Endothelial cell of umbilical vein (primary cell): ENCODE data around the gene NMRK2. TPM values are rescaled to one million over a fixed set of nuclear protein-coding genes. Genes with fewer than 3 reads are reported as not detected.

Experiments used
- BruUV-seq: library from RNA; stranded (reverse); fragments of 400-500 nt; replicated peaks from 2 replicates; lab custom pipeline; 2021; lab: Mats Ljungman, UMichigan
- CTCF ChIA-PET: fragments of 300-600, 350-600 bp; sonication (Branson Sonifier 250); formaldehyde crosslinking; loops from one replicate; lab custom pipeline; 2021; ENCODE audit warnings: antibody characterized with exemption, inconsistent platforms; lab: Charles Lee
- POLR2A ChIA-PET: fragments of 300-600, 350-600 bp; sonication (Branson Sonifier 250); formaldehyde crosslinking; loops from one replicate; lab custom pipeline; 2021; ENCODE audit warnings: antibody characterized with exemption, inconsistent platforms; lab: Charles Lee
- DNase-seq: peaks from one replicate; pipeline ENCODE4 v3.0.0-alpha.2; 2011; ENCODE audit warnings: low read depth, low spot score
- FAIRE-seq: peaks from 2 replicates; lab custom pipeline; 2011; peaks lifted over from hg19 to GRCh38; lab: Jason Lieb, UNC
- H2AFZ ChIP-seq: 2 replicates; pipeline ENCODE4 v1.6.0; 2012; ENCODE audit warnings: low read depth, low read length, control low read depth, inconsistent platforms
- H3K27ac ChIP-seq: 2 replicates; pipeline ENCODE4 v1.5.1; 2011; ENCODE audit warnings: low read depth, mild to moderate bottlenecking, control low read depth, low read length, moderate library complexity; ENCODE audit not compliant: insufficient read depth
- H3K27me3 ChIP-seq, 2 experiments: 2 replicates each; pipeline versions ENCODE4 v1.6.0 to v1.6.1; 2011; ENCODE audit warnings: low read length in 2 of 2, mixed read lengths in 1 of 2; ENCODE audit not compliant: control insufficient read depth in 2 of 2, insufficient read depth in 2 of 2
- H3K36me3 ChIP-seq, 2 experiments: 2 replicates in 1 of 2; 3 replicates in 1 of 2; pipeline ENCODE4 v1.5.1; 2011; ENCODE audit warnings: low read length in 2 of 2, mild to moderate bottlenecking in 1 of 2, moderate library complexity in 1 of 2; ENCODE audit not compliant: control insufficient read depth in 2 of 2, insufficient read depth in 2 of 2; ENCODE audit errors: extremely low read depth in 1 of 2
- H3K4me1 ChIP-seq: 3 replicates; pipeline ENCODE4 v1.5.1; 2011; ENCODE audit warnings: mild to moderate bottlenecking, low read length; ENCODE audit not compliant: control insufficient read depth, insufficient read depth; ENCODE audit errors: extremely low read depth
- H3K4me2 ChIP-seq: 2 replicates; pipeline ENCODE4 v1.6.1; 2011; ENCODE audit warnings: low read length, control low read depth, mixed read lengths; ENCODE audit not compliant: insufficient read depth
- H3K4me3 ChIP-seq, 3 experiments: fragments of 200-600 bp in 1 of 3; sonication (generic), shearing (Covaris generic) in 1 of 3; replicated peaks in 1 of 3; 2 replicates each; pipeline ENCODE4 v1.5.1; 2011 to 2016; ENCODE audit warnings: control low read depth in 3 of 3, low read length in 3 of 3, mild to moderate bottlenecking in 2 of 3, inconsistent platforms in 1 of 3, low read depth in 1 of 3, moderate library complexity in 1 of 3; ENCODE audit not compliant: insufficient read depth in 1 of 3
- H3K79me2 ChIP-seq: 2 replicates; pipeline ENCODE4 v1.6.0; 2012; ENCODE audit warnings: low read length, inconsistent platforms; ENCODE audit not compliant: control insufficient read depth, insufficient read depth
- H3K9ac ChIP-seq: replicated peaks from 2 replicates; pipeline ENCODE3; 2011; ENCODE audit warnings: low read length, control low read depth; ENCODE audit not compliant: insufficient read depth; ENCODE audit errors: extremely low read depth
- H3K9me1 ChIP-seq: replicated peaks from 3 replicates; pipeline ENCODE4 v1.6.0; 2011; ENCODE audit warnings: mild to moderate bottlenecking, low read length; ENCODE audit not compliant: control insufficient read depth, insufficient read depth; ENCODE audit errors: extremely low read depth
- H3K9me3 ChIP-seq: replicated peaks from 2 replicates; pipeline ENCODE4 v1.5.1; 2012; ENCODE audit warnings: low read length, inconsistent platforms; ENCODE audit not compliant: control insufficient read depth, insufficient read depth
- H4K20me1 ChIP-seq: replicated peaks from 2 replicates; pipeline ENCODE3; 2011; ENCODE audit warnings: mild to moderate bottlenecking, low read length; ENCODE audit not compliant: control insufficient read depth, insufficient read depth; ENCODE audit errors: extremely low read depth
- EZH2 ChIP-seq: IDR thresholded peaks from 2 replicates; pipeline ENCODE4 v1.6.1; 2012; ENCODE audit warnings: borderline replicate concordance, low read depth, mild to moderate bottlenecking, moderate library complexity, low read length, inconsistent platforms; ENCODE audit not compliant: severe bottlenecking
- GATA2 ChIP-seq: IDR thresholded peaks from 2 replicates; pipeline ENCODE4 v1.7.0; 2011; ENCODE audit warnings: low read depth, mild to moderate bottlenecking, moderate library complexity, mixed read lengths, low read length; ENCODE audit not compliant: insufficient read length, insufficient read depth
- JUN ChIP-seq: IDR thresholded peaks from 2 replicates; pipeline ENCODE4 v1.6.1; 2011; ENCODE audit warnings: borderline replicate concordance, low read depth; ENCODE audit not compliant: insufficient read length, insufficient read depth
- MYC ChIP-seq: IDR thresholded peaks from one replicate; pipeline ENCODE4 v1.6.1; 2011; ENCODE audit warnings: mild to moderate bottlenecking, low read depth, low read length
- POLR2A ChIP-seq: IDR thresholded peaks from 2 replicates; pipeline ENCODE4 v1.6.1; 2012; ENCODE audit warnings: low read depth, mild to moderate bottlenecking, control low read depth, low read length
- POLR2AphosphoS5 ChIP-seq: IDR thresholded peaks from 2 replicates; pipeline ENCODE4 v1.6.1; 2012; ENCODE audit warnings: low read depth, mild to moderate bottlenecking, control low read depth, low read length, moderate library complexity; ENCODE audit not compliant: insufficient read depth
- dilution Hi-C: fragments of 300-500 bp; cut with MboI; formaldehyde crosslinking; loops from one replicate; pipeline ENCODE4 v1.15.0; 2019; ENCODE audit warnings: low sequenced_read_pairs; ENCODE audit not compliant: extremely low pct_ligation_motif_present
- intact Hi-C: fragments of 100-400 bp; cut with micrococcal nuclease; formaldehyde crosslinking; loops from one replicate; pipeline ENCODE4 v1.10.0; 2022
- polyA plus RNA-seq, 4 experiments: library from polyadenylated mRNA; depleted of rRNA in 3 of 4; stranded (reverse) in 3 of 4; unstranded in 1 of 4; fragments of >200 nt; gene quantifications; 2 replicates each; pipeline versions ENCODE4 v1.2.1 to v1.2.3, GENCODE V29; 2011 to 2012; ENCODE audit warnings: missing spikeins in 1 of 4
- total RNA-seq: library from RNA; stranded (reverse); gene quantifications from 2 replicates; pipeline ENCODE4 v1.2.3, GENCODE V29; 2021

NMRK2 gene
- total and polyA plus RNA-seq, 2 donors (not counting 3 experiments of a cell fraction or from before 2014, with no cell fraction given), result not detected

- peaks cover 62% of the 10 kb centered on the region for H3K79me2 ChIP-seq
- POLR2A ChIA-PET, result interaction anchor here (0.6 kb wide), 1 partner anchor 131 kb away, joined by 3 read pairs; no protein-coding TSS in a partner anchor
- no peaks in the 10 kb centered on the region for H4K20me1 ChIP-seq
- H3K9me3 ChIP-seq, result no peaks in the 10 kb centered on the region
- H3K9ac ChIP-seq, result no peak overlapping the region
- no peak for TF ChIP-seq JUN
- peak; percentile 32 for TF ChIP-seq POLR2AphosphoS5
- TF ChIP-seq GATA2, result no peak
- TF ChIP-seq EZH2, result no peak
- TF ChIP-seq POLR2A, result peak; percentile 17
- no peak for TF ChIP-seq MYC
- intact Hi-C loops, result no loop called here
- DNase-seq, result no peak
- H3K4me1 ChIP-seq, result no peaks in the 10 kb centered on the region
- H3K4me2 ChIP-seq, result no peak overlapping the region
- CTCF ChIA-PET, result interaction anchor here (1.2 kb wide), 1 partner anchor 11 kb away, joined by 6 read pairs; no protein-coding TSS in a partner anchor
- H3K9me1 ChIP-seq, result no peaks in the 10 kb centered on the region
- BruUV-seq, result TSS peak; percentile 45
- H3K27me3 ChIP-seq, result no peaks in the 10 kb centered on the region
- dilution Hi-C loops, result no loop called here
- FAIRE-seq, result peak; percentile 12
- no peak overlapping the region for H2AFZ ChIP-seq
- H3K36me3 ChIP-seq, result peaks cover 42 to 62% of the 10 kb centered on the region in 2 experiments
- H3K27ac ChIP-seq, result no peak overlapping the region
- H3K4me3 ChIP-seq, result no peak overlapping the region
Measured at GRCh38 chr19:3976495-3977241, 43.8 kb downstream of the NMRK2 start.
